8988T (cell line): ENCODE results near the gene CABCOCO1.
"Not testable (repeated sequence)": the region's sequence is repeated elsewhere in the genome, so short reads cannot be mapped to it uniquely, and the experiment has no call there.

ENCODE experiments used
- DNase-seq: peaks from one replicate; pipeline ENCODE4 v3.0.0; 2011

CABCOCO1 gene

GRCh38 chr10:61643316-61643751 lies 19.4 kb upstream of the CABCOCO1 start:
- no peak for DNase-seq

DNA sequence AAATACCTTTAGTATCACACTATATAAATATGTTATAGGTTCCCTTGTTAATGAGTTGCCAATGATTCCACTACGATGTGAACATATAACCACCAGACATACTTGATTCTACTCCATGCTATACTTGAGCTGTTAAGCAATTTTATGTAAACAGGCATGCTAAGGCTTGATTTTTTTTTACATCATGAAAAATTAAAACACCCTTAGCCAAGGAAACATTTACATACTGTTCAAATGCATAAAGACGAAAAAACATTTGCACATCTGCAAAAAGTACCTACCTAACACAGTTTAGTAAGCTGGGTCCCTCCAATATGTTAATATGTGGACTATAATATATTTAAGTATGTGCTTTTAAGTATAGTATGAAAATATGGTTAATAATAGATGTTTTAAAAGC lies 9.0 kb upstream of the CABCOCO1 start:
- DNase-seq = no peak

- no peak for DNase-seq
Observed at GRCh38 chr10:61655335-61655851, 7.3 kb upstream of the CABCOCO1 start.

DNA sequence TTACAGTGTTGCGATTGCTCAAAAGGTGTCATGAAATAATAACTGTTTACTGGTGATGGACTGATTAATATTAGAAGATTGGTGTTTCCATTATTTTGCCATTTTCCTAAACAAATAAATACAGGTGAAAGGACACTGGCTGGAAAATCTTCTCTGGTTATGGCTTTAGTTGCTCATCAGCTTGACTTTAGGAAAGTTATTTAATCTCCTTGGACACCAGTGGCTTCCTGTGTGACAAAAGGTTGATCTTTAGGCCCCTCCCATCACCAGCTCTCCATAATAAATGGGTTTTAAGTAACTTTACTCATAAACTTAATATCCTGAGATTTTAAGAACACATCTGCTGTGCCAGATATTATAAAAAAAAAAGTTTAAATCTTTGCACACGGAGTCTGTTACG lies 737 bp downstream of the CABCOCO1 start:
- no peak for DNase-seq

GRCh38 chr10:61664985-61665384 lies 2.3 kb downstream of the CABCOCO1 start:
- no peak for DNase-seq

DNA sequence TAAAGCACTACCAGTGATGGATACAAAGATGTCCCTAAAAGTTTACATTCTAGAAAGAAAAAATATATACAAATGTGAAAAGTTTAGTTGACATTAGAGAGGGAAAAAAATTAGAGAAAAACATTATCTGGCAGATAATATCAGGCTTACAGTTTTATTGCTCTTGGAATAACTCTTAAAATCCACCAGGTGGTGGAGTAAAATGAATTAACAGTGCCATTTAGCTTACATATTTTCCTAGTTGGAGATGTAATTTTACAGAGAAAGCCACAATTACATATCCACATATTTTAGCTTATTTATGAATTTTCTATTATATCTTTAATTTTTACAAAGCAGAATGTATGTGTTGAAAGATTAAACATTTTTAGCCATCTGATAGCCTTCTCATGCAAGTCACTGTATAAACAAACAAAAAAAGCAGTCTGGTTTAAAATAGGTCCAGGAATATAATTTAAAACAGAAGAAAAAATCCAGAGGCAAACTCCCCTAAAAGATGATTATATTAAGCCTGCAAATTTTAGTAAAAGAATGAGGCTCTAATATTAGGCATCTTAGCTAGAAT lies 6.5 kb downstream of the CABCOCO1 start:
- no peak for DNase-seq

DNA sequence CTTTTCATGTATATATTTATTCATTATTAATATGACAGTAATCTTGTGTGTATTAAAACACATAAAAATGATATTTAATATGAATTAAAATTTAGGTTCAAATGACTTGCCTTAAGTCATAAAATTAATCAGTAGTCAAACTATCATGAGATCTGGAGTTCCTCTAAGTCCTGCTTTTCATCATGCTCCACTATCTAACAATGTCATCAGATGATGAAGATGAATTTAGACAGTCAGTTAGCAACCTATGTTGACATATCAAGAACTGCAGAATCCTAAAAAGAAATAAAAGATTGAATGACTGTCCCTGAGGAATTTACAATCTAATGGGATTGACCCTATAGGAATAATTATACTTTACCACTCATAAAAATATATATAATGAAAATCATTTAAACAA lies 7.1 kb downstream of the CABCOCO1 start:
- no peak for DNase-seq

GRCh38 chr10:61673360-61673759 lies 10.6 kb downstream of the CABCOCO1 start:
- DNase-seq = no peak

DNA sequence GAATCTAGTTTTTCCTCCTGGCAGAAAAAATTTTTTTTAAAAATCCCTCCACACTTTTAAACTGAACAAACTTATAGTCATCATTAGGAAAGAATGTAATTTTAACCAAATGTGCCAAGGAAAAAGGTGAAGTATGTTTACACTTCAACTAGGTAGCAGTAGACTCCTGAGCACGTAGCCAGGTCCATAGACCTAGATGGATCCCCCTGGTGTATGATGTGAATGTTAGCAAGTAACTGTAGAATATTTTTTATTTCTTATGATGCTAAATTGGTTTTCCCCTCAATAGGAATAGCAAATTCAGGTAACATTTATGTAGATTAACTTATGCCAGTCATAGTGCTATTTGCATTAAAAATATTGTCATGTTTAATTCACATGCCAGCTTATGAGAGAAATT lies 19.6 kb downstream of the CABCOCO1 start:
- DNase-seq = no peak

DNA sequence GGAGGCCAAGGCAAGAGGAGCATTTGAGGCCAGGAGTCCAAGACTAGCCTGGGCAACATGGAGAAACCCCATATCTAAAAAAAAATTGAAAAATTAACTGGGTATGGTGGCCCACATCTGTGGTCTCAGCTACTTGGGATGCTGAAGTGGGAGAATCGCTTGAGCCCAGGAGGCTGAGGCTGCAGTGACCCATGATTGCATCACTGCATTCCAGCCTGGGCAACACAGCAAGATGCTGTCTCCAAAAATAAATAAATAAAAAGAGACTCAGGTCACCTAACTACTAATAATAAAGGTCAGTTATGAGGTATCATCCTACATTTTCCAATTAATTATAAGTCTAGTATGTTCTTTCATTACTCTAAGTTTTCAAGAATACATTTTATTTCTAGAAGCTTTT lies 20.6 kb downstream of the CABCOCO1 start:
- no peak for DNase-seq

DNA sequence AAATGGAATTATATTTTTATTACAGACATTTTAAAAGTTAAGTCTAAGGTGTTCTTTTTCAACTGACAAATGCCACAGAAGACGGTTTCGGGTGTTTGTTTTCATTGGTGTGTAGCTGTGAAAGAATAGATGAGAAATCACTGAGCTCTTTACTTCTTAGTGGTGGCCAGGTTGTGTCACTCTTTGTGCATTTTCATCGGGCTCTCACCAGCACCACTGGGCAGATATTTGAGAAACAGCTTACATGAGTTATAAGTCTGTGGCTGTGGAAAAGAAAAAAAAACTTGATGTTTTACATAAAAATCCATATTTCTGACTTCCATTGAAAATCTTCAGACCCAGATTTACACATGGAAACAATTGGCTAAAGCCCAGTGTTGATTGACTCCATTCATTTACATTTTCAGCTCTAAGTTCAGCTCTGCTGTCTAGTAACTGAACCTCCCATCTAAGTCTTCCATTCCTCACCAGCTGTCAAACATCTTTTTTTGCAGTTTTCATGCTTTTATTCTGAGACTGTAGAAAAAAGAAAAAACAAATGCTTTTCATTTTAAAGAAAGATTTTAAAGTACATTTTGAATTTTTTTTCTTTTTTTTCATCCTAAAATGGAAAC lies 22.3 kb downstream of the CABCOCO1 start:
- no peak for DNase-seq

DNA sequence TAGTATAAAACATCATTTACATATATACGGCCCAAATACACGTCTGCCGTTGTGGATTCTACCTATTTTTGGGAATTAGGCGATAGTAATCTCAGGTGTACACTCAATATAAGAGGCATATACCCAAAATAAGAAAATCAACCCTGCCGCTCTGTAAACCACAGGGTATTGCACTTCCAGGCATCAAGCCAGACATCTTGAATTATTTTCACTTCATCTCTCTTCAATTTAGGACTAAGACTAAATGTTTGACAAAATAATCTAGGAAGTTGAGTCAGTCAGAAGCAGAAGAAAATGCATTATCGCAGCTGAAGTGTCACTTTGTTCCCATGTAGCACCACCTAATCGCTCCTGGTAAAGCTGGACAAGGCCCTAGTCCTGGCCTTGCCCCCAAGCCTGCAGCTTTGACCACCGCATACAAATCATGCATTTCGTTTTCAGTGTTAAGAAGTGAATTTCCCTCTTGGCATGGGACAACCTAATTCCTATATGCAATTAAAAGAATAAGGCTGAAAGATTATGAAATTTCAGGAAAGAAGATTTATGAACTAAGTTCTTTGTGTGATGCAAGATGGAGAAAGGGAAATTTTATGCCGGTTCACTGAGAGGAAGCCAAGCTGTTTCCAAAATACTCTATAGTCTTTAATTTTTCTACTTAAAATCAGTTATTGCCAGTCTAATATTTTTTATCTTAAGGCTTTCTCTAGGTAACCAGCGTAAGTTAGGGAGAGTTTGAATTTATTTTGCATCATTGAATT lies 26.0 kb downstream of the CABCOCO1 start:
- DNase-seq = no peak

- DNase-seq = not testable (repeated sequence)
Observed at GRCh38 chr10:61691667-61692066, 28.9 kb downstream of the CABCOCO1 start.

DNA sequence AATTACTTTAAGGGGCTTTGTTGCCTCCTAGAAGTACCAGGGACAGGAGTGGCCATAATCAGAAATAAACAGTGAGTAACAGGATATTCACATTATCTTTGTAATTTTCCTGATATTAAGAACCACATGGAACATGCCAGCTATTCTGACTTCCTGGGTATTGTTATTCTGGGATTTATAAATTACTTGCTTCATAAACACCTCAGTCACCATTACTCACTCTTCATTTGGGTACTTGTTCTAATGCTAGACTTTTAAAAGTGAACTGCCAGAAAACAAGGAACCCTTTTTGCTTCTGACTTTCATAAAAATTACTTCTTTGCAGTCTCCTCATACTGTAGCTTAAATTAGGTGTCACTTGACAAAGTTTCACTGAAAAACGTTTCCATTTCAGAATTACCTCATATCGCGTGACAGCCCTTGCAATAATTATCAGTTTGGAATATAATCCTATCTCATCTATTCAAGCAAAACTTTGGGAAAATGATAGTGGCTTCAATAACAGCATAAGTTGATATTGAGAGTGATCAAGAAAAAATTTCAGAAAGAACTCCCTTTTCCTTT lies 29.8 kb downstream of the CABCOCO1 start:
- DNase-seq = no peak

- DNase-seq = no peak
Observed at GRCh38 chr10:61698968-61699655, 36.4 kb downstream of the CABCOCO1 start.

GRCh38 chr10:61701055-61701705 lies 38.5 kb downstream of the CABCOCO1 start:
- DNase-seq = no peak

- no peak for DNase-seq
Observed at GRCh38 chr10:61701706-61702105, 39.0 kb downstream of the CABCOCO1 start.

GRCh38 chr10:61702584-61702983 lies 39.9 kb downstream of the CABCOCO1 start:
- DNase-seq = no peak

GRCh38 chr10:61705022-61705613 lies 42.4 kb downstream of the CABCOCO1 start:
- no peak for DNase-seq

DNA sequence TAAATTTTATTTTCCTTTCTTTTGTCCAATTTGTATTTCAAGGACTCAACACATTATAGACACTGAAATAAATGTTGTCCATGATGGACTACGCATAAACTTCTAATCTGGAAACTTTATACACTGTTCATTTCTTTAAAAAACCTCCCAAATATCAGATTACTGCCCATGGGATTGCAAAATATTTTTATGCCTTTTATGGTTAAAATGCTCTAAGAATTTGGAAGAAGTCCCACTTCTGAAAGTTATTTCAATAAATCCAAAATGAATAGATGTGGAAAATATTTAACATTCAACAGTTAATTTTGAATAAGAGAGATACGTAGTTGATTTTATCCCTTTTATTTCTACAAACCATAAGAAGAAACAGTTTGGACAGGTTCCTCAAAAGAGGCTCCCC lies 46.1 kb downstream of the CABCOCO1 start:
- no peak for DNase-seq

DNA sequence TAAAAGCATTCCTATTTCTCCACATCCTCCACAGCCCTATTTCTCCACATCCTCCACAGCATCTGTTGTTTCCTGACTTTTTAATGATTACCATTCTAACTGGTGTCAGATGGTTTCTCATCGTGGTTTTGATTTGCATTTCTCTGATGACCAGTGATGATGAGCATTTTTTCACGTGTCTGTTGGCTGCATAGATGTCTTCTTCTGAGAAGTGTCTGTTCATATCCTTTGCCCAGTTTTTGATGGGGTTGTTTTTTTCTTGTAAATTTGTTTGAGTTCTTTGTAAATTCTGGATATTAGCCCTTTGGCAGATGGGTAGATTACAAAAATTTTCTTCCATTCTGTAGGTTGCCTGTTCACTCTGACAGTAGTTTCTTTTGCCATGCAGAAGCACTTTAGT lies 49.4 kb downstream of the CABCOCO1 start:
- DNase-seq = not testable (repeated sequence)

DNA sequence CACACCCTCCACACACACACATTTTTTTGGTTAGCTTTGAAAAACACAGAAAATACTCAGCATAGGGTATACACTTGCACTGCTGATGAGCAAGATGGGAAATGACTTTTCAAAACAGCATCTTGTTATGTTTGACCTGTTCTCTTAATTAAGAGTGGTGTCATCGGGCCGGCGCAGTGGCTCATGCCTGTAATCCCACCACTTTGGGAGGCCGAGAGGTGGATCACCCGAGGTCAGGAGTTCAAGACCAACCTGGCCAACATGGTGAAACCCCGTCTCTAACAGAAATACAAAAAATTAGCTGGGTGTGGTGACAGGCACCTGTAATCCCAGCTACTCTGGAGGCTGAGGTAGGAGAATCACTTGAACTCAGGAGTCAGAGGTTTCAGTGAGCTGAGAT lies 56.7 kb downstream of the CABCOCO1 start:
- DNase-seq = not testable (repeated sequence)
